HEK293T (cell line): ENCODE results near the gene AP2A2.

Source experiments
- CTBP1 ChIP-seq: fragments of 450-650 bp; IDR thresholded peaks from 2 replicates; pipeline ENCODE4 v1.6.1; 2016; ENCODE audit warnings: borderline replicate concordance
- ELF4 ChIP-seq: fragments of 450-650 bp; IDR thresholded peaks from 2 replicates; pipeline ENCODE4 v1.6.1; 2017; ENCODE audit warnings: antibody characterized with exemption
- FOXM1 ChIP-seq: fragments of 450-650 bp; IDR thresholded peaks from 2 replicates; pipeline ENCODE4 v1.6.1; 2017; ENCODE audit warnings: mild to moderate bottlenecking, borderline replicate concordance
- HDGF ChIP-seq: fragments of 450-650 bp; IDR thresholded peaks from 2 replicates; pipeline ENCODE4 v1.6.1; 2017; ENCODE audit warnings: antibody characterized with exemption, borderline replicate concordance
- PKNOX1 ChIP-seq: fragments of 450-650 bp; IDR thresholded peaks from 2 replicates; pipeline ENCODE4 v1.6.1; 2016
- SUZ12 ChIP-seq: fragments of 450-650 bp; IDR thresholded peaks from 2 replicates; pipeline ENCODE4 v1.6.1; 2016; ENCODE audit warnings: mild to moderate bottlenecking

- TF ChIP-seq HDGF (no peak), FOXM1 (no peak), SUZ12 (no peak), CTBP1 (no peak), ELF4 (no peak), PKNOX1 (no peak)
Measured at GRCh38 chr11:991034-991433, 65.4 kb downstream of the AP2A2 start.
